Fibroblast of pulmonary artery (primary cell): ENCODE measurements around the gene KNG1.
"Not testable (repeated sequence)": the region's sequence is repeated elsewhere in the genome, so short reads cannot be mapped to it uniquely, and the experiment has no call there.

Experiments
- DNase-seq: peaks from one replicate; pipeline ENCODE4 v3.0.0-alpha.2; 2010; ENCODE audit warnings: low read depth
- H3K4me3 ChIP-seq: replicated peaks from 2 replicates; pipeline ENCODE4 v1.5.1; 2011; ENCODE audit warnings: low read depth, mild to moderate bottlenecking, control low read depth, low read length, moderate library complexity
- CTCF ChIP-seq: IDR thresholded peaks from 2 replicates; pipeline ENCODE4 v1.5.1; 2011; ENCODE audit warnings: mild to moderate bottlenecking, control low read depth, low read length, inconsistent platforms; ENCODE audit errors: missing control alignments

The KNG1 gene

GRCh38 chr3:186680869-186681268 is 36.3 kb upstream of the KNG1 start:
- no peak overlapping the region for H3K4me3 ChIP-seq
- no peak for DNase-seq
- TF ChIP-seq CTCF: no peak

- no peak for TF ChIP-seq CTCF
- no peak for DNase-seq
- H3K4me3 ChIP-seq: no peak overlapping the region
Measured at GRCh38 chr3:186682812-186683211, 34.3 kb upstream of the KNG1 start.

GRCh38 chr3:186683979-186684378 is 33.2 kb upstream of the KNG1 start:
- no peak for DNase-seq
- H3K4me3 ChIP-seq: no peak overlapping the region
- TF ChIP-seq CTCF: no peak

GRCh38 chr3:186686475-186686874 is 30.7 kb upstream of the KNG1 start:
- H3K4me3 ChIP-seq, DNase-seq: not testable (repeated sequence)

GRCh38 chr3:186687120-186687651 is 30.0 kb upstream of the KNG1 start:
- no peak overlapping the region for H3K4me3 ChIP-seq
- no peak for DNase-seq
- no peak for TF ChIP-seq CTCF

GRCh38 chr3:186690304-186690703 is 26.9 kb upstream of the KNG1 start:
- H3K4me3 ChIP-seq, DNase-seq: not testable (repeated sequence)

- no peak for TF ChIP-seq CTCF
- H3K4me3 ChIP-seq: no peak overlapping the region
- DNase-seq: no peak
Measured at GRCh38 chr3:186691676-186692075, 25.5 kb upstream of the KNG1 start.

GRCh38 chr3:186693843-186694242 is 23.3 kb upstream of the KNG1 start:
- no peak for TF ChIP-seq CTCF
- no peak for DNase-seq
- H3K4me3 ChIP-seq: no peak overlapping the region
